Hepatocyte (in vitro differentiated cells): ENCODE measurements around the gene CCDC27.

Experiments
- EZH2 ChIP-seq: fragments of 200-600 bp; sonication (generic); IDR thresholded peaks from 2 replicates; pipeline ENCODE4 v1.6.1; 2016; ENCODE audit warnings: antibody characterized with exemption, mild to moderate bottlenecking, borderline replicate concordance
- EZH2phosphoT487 ChIP-seq: fragments of 200-600 bp; sonication (generic); IDR thresholded peaks from one replicate; pipeline ENCODE4 v1.6.1; 2018; ENCODE audit warnings: antibody characterized with exemption, mild to moderate bottlenecking, low read depth, moderate library complexity; ENCODE audit not compliant: unreplicated experiment, severe bottlenecking
- TF ChIP-seq, protein P1 (sequence below): fragments of 200-600 bp; sonication (generic); IDR thresholded peaks from 2 replicates; pipeline ENCODE4 v1.5.1; 2016; ENCODE audit warnings: antibody characterized with exemption, mild to moderate bottlenecking; ENCODE audit not compliant: poor library complexity

DNA sequence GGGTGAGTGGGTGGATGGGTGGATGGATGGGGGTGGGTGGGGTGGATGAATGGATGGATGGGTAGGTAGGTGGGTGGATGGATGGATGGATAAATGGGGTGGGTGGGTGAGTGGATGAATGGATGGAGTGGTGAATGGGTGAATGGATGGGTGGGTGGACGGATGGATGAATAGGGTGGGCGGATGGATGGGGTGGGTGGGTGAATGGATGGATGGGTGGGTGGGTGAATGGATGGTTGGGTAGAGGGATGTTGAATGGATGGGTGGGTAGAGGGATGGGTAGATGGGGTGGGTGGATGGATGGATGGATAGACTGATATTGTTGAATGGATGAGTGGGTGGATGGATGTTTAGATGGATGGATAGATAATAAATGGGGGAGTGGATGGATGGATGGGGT is 26.9 kb upstream of the CCDC27 start:
- TF ChIP-seq, protein P1, sequence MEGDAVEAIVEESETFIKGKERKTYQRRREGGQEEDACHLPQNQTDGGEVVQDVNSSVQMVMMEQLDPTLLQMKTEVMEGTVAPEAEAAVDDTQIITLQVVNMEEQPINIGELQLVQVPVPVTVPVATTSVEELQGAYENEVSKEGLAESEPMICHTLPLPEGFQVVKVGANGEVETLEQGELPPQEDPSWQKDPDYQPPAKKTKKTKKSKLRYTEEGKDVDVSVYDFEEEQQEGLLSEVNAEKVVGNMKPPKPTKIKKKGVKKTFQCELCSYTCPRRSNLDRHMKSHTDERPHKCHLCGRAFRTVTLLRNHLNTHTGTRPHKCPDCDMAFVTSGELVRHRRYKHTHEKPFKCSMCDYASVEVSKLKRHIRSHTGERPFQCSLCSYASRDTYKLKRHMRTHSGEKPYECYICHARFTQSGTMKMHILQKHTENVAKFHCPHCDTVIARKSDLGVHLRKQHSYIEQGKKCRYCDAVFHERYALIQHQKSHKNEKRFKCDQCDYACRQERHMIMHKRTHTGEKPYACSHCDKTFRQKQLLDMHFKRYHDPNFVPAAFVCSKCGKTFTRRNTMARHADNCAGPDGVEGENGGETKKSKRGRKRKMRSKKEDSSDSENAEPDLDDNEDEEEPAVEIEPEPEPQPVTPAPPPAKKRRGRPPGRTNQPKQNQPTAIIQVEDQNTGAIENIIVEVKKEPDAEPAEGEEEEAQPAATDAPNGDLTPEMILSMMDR: no peak
- TF ChIP-seq EZH2 (no peak), EZH2phosphoT487 (no peak)
